Kidney (tissue), 14 donors: Measurements from ENCODE around the gene KLHL29. TPM values are rescaled to one million over a fixed set of nuclear protein-coding genes. Genes with fewer than 3 reads are reported as not detected.

Experiments
- DNase-seq, 5 donors: peaks; one replicate each; pipeline ENCODE4 v3.0.0-alpha.2; 2013 to 2020
- FAIRE-seq: peaks from 2 replicates; lab custom pipeline; 2012; peaks lifted over from hg19 to GRCh38; lab: Jason Lieb, UNC
- H3K27ac ChIP-seq, 2 donors: one replicate each; pipeline ENCODE4 v1.7.0; 2013; ENCODE audit warnings: low read depth in 2 of 2, low read length in 2 of 2, inconsistent platforms in 1 of 2
- H3K27me3 ChIP-seq: one replicate; pipeline ENCODE4 v1.7.1; 2013; ENCODE audit warnings: low read length, inconsistent platforms; ENCODE audit not compliant: control insufficient read depth, insufficient read depth
- H3K36me3 ChIP-seq, 3 donors: one replicate each; pipeline versions ENCODE4 v1.7.0 to v1.7.1; 2013; ENCODE audit warnings: low read length in 3 of 3, control low read depth in 1 of 3, inconsistent platforms in 1 of 3; ENCODE audit not compliant: insufficient read depth in 3 of 3, control insufficient read depth in 2 of 3
- H3K4me1 ChIP-seq, 3 donors: one replicate each; pipeline versions ENCODE4 v1.7.0 to v1.7.1; 2013; ENCODE audit warnings: low read length in 3 of 3, inconsistent platforms in 1 of 3, low read depth in 1 of 3; ENCODE audit not compliant: control insufficient read depth in 2 of 3, insufficient read depth in 2 of 3
- H3K4me3 ChIP-seq, 3 donors: one replicate each; pipeline versions ENCODE4 v1.7.0 to v1.8.1; 2013; ENCODE audit warnings: low read length in 3 of 3, control low read depth in 1 of 3, inconsistent platforms in 1 of 3
- H3K9ac ChIP-seq, 3 donors: one replicate each; pipeline versions ENCODE4 v1.7.0 to v1.7.1; 2013; ENCODE audit warnings: low read length in 3 of 3, control low read depth in 1 of 3, inconsistent platforms in 1 of 3
- H3K9me3 ChIP-seq, 3 donors: one replicate each; pipeline versions ENCODE4 v1.7.0 to v1.7.1; 2013; ENCODE audit warnings: low read length in 3 of 3, control low read depth in 1 of 3, inconsistent platforms in 1 of 3; ENCODE audit not compliant: control insufficient read depth in 2 of 3, insufficient read depth in 1 of 3
- CTCF ChIP-seq: IDR thresholded peaks from 3 replicates; pipeline ENCODE4 v1.5.1; 2012; ENCODE audit warnings: mild to moderate bottlenecking, moderate library complexity, borderline replicate concordance; ENCODE audit not compliant: insufficient read depth; ENCODE audit errors: extremely low read depth
- intact Hi-C: fragments of 100-400 bp; cut with DNase I; formaldehyde crosslinking; loops from one replicate; pipeline ENCODE4 v1.11.1; 2022
- polyA plus RNA-seq: library from polyadenylated mRNA; stranded (reverse); fragments of 350-450 nt; fragmentation: Illumina TruSeq; extraction: RNeasy Lipid Tissue Mini Kit (QIAGEN cat#74804); gene quantifications from one replicate; pipeline ENCODE4 v1.2.3, GENCODE V29; 2014; ENCODE audit warnings: low read depth, low replicate concordance; ENCODE audit not compliant: insufficient read depth
- total RNA-seq: library from RNA; stranded (reverse); fragmentation: NEBNext Ultra II Directional; extraction: Animal tissue kit (Norgen Biotek cat#: 25700); gene quantifications from one replicate; pipeline ENCODE4 v1.2.1, GENCODE V29; 2021
- donor health status: control.
- donor health status: control.
- donor health status: control.
- donor health status: control.
- donor health status: control.
- donor health status: DM: yes; HTN: yes; CAD: no.
- donor health status: Normal renal cell carcinoma (clear cell type).

The KLHL29 gene
- total and polyA plus RNA-seq, 2 donors from 2014 or later, result 1.5 to 10.5 TPM

- no peaks in the 10 kb centered on the region for H3K27me3 ChIP-seq
- no peaks in the 10 kb centered on the region for H3K36me3 ChIP-seq
- no peak overlapping the region for H3K4me3 ChIP-seq
- H3K4me1 ChIP-seq, result no peaks in the 10 kb centered on the region
- intact Hi-C loops, result no loop called here
- no peak for DNase-seq
- FAIRE-seq, result no peak
- TF ChIP-seq CTCF, result no peak
- H3K27ac ChIP-seq, result no peak overlapping the region
- H3K9ac ChIP-seq, result no peak overlapping the region
- H3K9me3 ChIP-seq, result no peaks in the 10 kb centered on the region
These were observed 17.2 kb upstream of the KLHL29 start for GRCh38 chr2:23367760-23368159.

- FAIRE-seq (no peak), DNase-seq (no peak)
- H3K4me1 ChIP-seq, result no peaks in the 10 kb centered on the region
- intact Hi-C loops, result no loop called here
- H3K27me3 ChIP-seq, result no peaks in the 10 kb centered on the region
- TF ChIP-seq CTCF, result no peak
- H3K36me3 ChIP-seq, result no peaks in the 10 kb centered on the region
- H3K27ac ChIP-seq, result no peak overlapping the region
- no peak overlapping the region for H3K4me3 ChIP-seq
- H3K9ac ChIP-seq, result no peak overlapping the region
- H3K9me3 ChIP-seq, result no peaks in the 10 kb centered on the region
These were observed 11.3 kb upstream of the KLHL29 start for GRCh38 chr2:23373666-23374065.

- peak overlapping the region in 1 of 3 donors; percentile 12 for H3K4me3 ChIP-seq
- H3K27ac ChIP-seq, result no peak overlapping the region
- no peaks in the 10 kb centered on the region for H3K36me3 ChIP-seq
- DNase-seq (peak in 2 of 5 donors; percentile 26 to 30), FAIRE-seq (no peak)
- no peak for TF ChIP-seq CTCF
- intact Hi-C loops, result no loop called here
- H3K9ac ChIP-seq, result no peak overlapping the region
- no peaks in the 10 kb centered on the region for H3K9me3 ChIP-seq
- H3K4me1 ChIP-seq, result no peaks in the 10 kb centered on the region
- H3K27me3 ChIP-seq, result no peaks in the 10 kb centered on the region
These were observed 9.5 kb upstream of the KLHL29 start for GRCh38 chr2:23375448-23375847.

GRCh38 chr2:23376075-23376474 is 8.9 kb upstream of the KLHL29 start:
- intact Hi-C loops, result no loop called here
- no peak for TF ChIP-seq CTCF
- Histone ChIP-seq H3K27ac (no peak overlapping the region), H3K9ac (no peak overlapping the region), H3K27me3 (no peaks in the 10 kb centered on the region), H3K36me3 (no peaks in the 10 kb centered on the region), H3K4me1 (peaks cover 0 to 4% (median 0%) of the 10 kb centered on the region in 3 donors), H3K9me3 (no peaks in the 10 kb centered on the region), H3K4me3 (no peak overlapping the region)
- no peak for FAIRE-seq
- no peak for DNase-seq
